A549 (cell line): Measurements from ENCODE around the gene ZSWIM1. TPM values are rescaled to one million over a fixed set of nuclear protein-coding genes. Genes with fewer than 3 reads are reported as not detected.

Experiments used
- ATAC-seq, 2 experiments: fragments of 200-7000 bp in 1 of 2; fragments of >200 bp in 1 of 2; cut with Nextera tagmentation in 1 of 2; cut with Tn5 transposase in 1 of 2; 3 replicates each; pipeline versions ENCODE4 v1.8.0 to v1.9.1; 2018 to 2020; ENCODE audit warnings: mild to moderate bottlenecking in 1 of 2, moderate library complexity in 1 of 2
- CTCF ChIA-PET: fragments of 300-600 bp; sonication (Branson Sonifier 250); formaldehyde crosslinking; extraction: SDS; loops from one replicate; lab custom pipeline; 2021; ENCODE audit warnings: antibody characterized with exemption, inconsistent platforms; lab: Yijun Ruan, JAX
- POLR2A ChIA-PET: fragments of 350-600 bp; formaldehyde crosslinking; extraction: SDS; loops from one replicate; lab custom pipeline; 2021; ENCODE audit warnings: antibody characterized with exemption, inconsistent platforms; lab: Yijun Ruan, JAX
- DNase-seq, 2 experiments: peaks; one replicate each; pipeline versions ENCODE4 v3.0.0 to v3.0.0-alpha.2; 2011 to 2016; ENCODE audit warnings: low read depth in 1 of 2, low spot score in 1 of 2
- FAIRE-seq: peaks from 2 replicates; lab custom pipeline; 2011; peaks lifted over from hg19 to GRCh38; lab: Jason Lieb, UNC
- H3K27ac ChIP-seq, 2 experiments: fragments of >200 bp; sonication (Bioruptor Twin); formaldehyde crosslinking; 3 replicates each; pipeline ENCODE4 v1.5.1; 2016 to 2017
- H3K4me1 ChIP-seq: fragments of >200 bp; sonication (Bioruptor Twin); formaldehyde crosslinking; 3 replicates; pipeline ENCODE4 v1.6.1; 2016
- H3K4me2 ChIP-seq: fragments of >200 bp; sonication (Bioruptor Twin); formaldehyde crosslinking; 3 replicates; pipeline ENCODE4 v1.6.1; 2016
- H3K4me3 ChIP-seq: fragments of >200 bp; sonication (Bioruptor Twin); formaldehyde crosslinking; 3 replicates; pipeline ENCODE4 v1.5.1; 2016
- H3K9me3 ChIP-seq: fragments of >200 bp; sonication (Bioruptor Twin); formaldehyde crosslinking; 3 replicates; pipeline ENCODE4 v1.6.1; 2016
- BCL3 ChIP-seq: fragments of >200 bp; sonication (Bioruptor Twin); formaldehyde crosslinking; IDR thresholded peaks from 3 replicates; pipeline ENCODE4 v1.6.1; 2016
- EHF ChIP-seq: fragments of 250-450 bp; sonication (Bioruptor Pico); IDR thresholded peaks from 2 replicates; pipeline ENCODE4 v1.5.0; 2020; ENCODE audit warnings: mild to moderate bottlenecking
- EP300 ChIP-seq, 2 experiments: fragments of >200 bp; sonication (Bioruptor Twin); formaldehyde crosslinking; IDR thresholded peaks; 2 replicates in 1 of 2; 3 replicates in 1 of 2; pipeline ENCODE4 v1.6.1; 2016 to 2017
- FOSB ChIP-seq: fragments of 250-450 bp; sonication (Bioruptor Pico); IDR thresholded peaks from 2 replicates; pipeline ENCODE4 v1.5.0; 2020; ENCODE audit warnings: mild to moderate bottlenecking, moderate library complexity
- HMGXB4 ChIP-seq: fragments of 250-450 bp; sonication (Bioruptor Pico); IDR thresholded peaks from 2 replicates; pipeline ENCODE4 v1.5.0; 2021; ENCODE audit warnings: mild to moderate bottlenecking, moderate library complexity, borderline replicate concordance
- HOXB13 ChIP-seq: fragments of 250-450 bp; sonication (Bioruptor Pico); IDR thresholded peaks from 2 replicates; pipeline ENCODE4 v1.5.0; 2020; ENCODE audit warnings: low read depth, mild to moderate bottlenecking, moderate library complexity
- KDM1A ChIP-seq: fragments of 200-600 bp; sonication (generic); IDR thresholded peaks from 2 replicates; pipeline ENCODE4 v1.6.1; 2016; ENCODE audit warnings: low read depth, mild to moderate bottlenecking
- KDM5A ChIP-seq: fragments of 200-600 bp; sonication (generic); IDR thresholded peaks from 2 replicates; pipeline ENCODE4 v1.6.1; 2016; ENCODE audit warnings: antibody characterized with exemption, mild to moderate bottlenecking
- MYC ChIP-seq: IDR thresholded peaks from 2 replicates; pipeline ENCODE4 v1.6.1; 2012; ENCODE audit warnings: mild to moderate bottlenecking, inconsistent platforms, low read length, improper control_type of control experiment, borderline replicate concordance
- POLR2A ChIP-seq: IDR thresholded peaks from 2 replicates; pipeline ENCODE4 v1.6.1; 2012; ENCODE audit warnings: mild to moderate bottlenecking, low read length
- RNF2 ChIP-seq: fragments of 200-600 bp; sonication (generic); IDR thresholded peaks from 2 replicates; pipeline ENCODE4 v1.6.1; 2016; ENCODE audit warnings: low read depth, mild to moderate bottlenecking, antibody characterized with exemption, moderate library complexity, borderline replicate concordance
- ZC3H11A ChIP-seq: fragments of 450-650 bp; IDR thresholded peaks from 2 replicates; pipeline ENCODE4 v1.6.1; 2014; ENCODE audit warnings: antibody characterized with exemption, mild to moderate bottlenecking
- ZFP36 ChIP-seq: fragments of 450-650 bp; IDR thresholded peaks from 2 replicates; pipeline ENCODE4 v1.6.1; 2014; ENCODE audit warnings: borderline replicate concordance; ENCODE audit not compliant: partially characterized antibody
- ZSCAN20 ChIP-seq: fragments of 250-450 bp; sonication (Bioruptor Pico); IDR thresholded peaks from 2 replicates; pipeline ENCODE4 v1.8.0; 2022; ENCODE audit warnings: mild to moderate bottlenecking, moderate library complexity
- WGBS: methylation state at CpG from one replicate; pipeline ENCODE4 v1.1.6; 2017; ENCODE audit errors: missing lambda C conversion rate; 5-methylcytosine and 5-hydroxymethylcytosine counted together
- polyA plus RNA-seq, 4 experiments: library from polyadenylated mRNA; depleted of rRNA in 3 of 4; stranded (reverse); fragments of >200 nt; fragmentation: RNase III in 1 of 4; extraction: RNeasy Plus Mini Kit Qiagen cat#74134 plus additional on column Dnase treatment in 1 of 4; gene quantifications; 2 replicates in 3 of 4; 3 replicates in 1 of 4; pipeline ENCODE4 v1.2.3, GENCODE V29; 2011 to 2017
- TF ChIP-seq, protein P1 (sequence below): fragments of >200 bp; sonication (Bioruptor Twin); formaldehyde crosslinking; IDR thresholded peaks from 3 replicates; pipeline ENCODE4 v1.5.1; 2016
- TF ChIP-seq, protein P2 (sequence below): IDR thresholded peaks from 2 replicates; pipeline ENCODE4 v1.6.1; 2012
- TF ChIP-seq, protein P3 (sequence below): IDR thresholded peaks from 2 replicates; pipeline ENCODE4 v1.6.1; 2012

Gene ZSWIM1
- polyA plus RNA-seq, 2 of the 4 experiments (the other 2 are of a cell fraction): 4.7 to 6.6 TPM

DNA sequence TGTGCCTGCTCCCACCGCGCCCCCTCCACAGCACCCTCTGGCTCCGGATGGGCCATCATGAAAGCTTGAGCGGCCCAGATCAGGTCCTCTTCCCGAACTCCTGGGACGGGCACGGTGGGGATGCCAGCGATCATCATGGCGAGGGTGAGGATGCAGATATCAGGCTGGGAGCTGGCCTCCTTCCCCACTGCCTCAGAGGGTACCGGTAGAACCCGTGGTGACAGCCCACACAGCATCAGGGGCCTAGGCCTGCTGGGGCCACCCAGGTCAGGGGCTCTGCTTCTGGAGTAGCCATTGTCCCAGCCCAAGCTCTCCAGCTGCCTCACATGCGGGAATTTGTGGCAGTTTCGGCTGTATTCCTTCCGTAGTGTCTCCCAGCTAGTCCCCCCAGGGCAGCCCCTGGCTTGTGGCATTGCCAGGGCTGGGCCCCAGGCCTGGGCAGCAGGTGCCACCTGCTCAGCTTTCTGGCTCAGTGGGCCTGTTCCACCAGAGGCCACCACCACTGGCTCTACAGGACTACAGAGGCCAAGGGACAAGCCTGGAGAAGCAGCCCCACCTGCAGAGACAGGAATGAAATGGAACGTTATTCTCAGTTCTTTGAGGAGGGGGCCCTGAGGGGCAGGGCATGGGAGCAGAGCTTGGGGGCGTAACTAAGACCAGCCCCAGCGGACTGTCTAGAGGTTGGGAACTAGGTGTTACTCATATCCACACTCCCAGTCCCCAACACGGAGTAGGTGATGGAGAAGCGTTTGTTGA is 5.7 kb downstream of the ZSWIM1 start (continued):
- TF ChIP-seq HMGXB4 (CRISPR knock-in tag) (no peak), KDM5A (no peak), ZSCAN20 (CRISPR knock-in tag) (no peak), ZC3H11A (no peak), HOXB13 (CRISPR knock-in tag) (no peak), KDM1A (no peak), ZFP36 (no peak), EHF (no peak), RNF2 (no peak)

DNA sequence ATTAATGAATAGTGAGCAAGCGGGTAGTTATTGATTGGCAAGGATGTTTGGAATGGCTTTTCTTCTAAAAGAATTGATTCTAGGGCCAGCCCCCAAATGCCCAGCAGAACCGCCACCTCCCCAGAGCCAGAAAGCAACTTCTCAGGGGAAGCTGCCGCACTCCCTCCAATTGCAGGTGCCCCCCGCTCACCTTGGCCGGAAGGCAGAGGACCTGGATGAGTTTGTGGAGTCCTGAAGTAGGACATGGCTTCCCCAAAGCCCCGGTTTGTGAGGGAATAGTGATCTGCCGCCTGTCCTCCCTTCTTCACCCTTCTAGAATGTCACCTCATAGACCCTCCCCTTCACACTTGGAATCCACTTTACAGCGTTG is 6.3 kb downstream of the ZSWIM1 start, which contains the start of gene SPATA25:
SPATA25 (minus strand) TSS at position 277 of the 370 bp plus-strand sequence; CDS start at position 245, 32 bp downstream.
- 93% methylated on average over 8 of the region's 8 CpGs for WGBS
- no peak for FAIRE-seq

DNA sequence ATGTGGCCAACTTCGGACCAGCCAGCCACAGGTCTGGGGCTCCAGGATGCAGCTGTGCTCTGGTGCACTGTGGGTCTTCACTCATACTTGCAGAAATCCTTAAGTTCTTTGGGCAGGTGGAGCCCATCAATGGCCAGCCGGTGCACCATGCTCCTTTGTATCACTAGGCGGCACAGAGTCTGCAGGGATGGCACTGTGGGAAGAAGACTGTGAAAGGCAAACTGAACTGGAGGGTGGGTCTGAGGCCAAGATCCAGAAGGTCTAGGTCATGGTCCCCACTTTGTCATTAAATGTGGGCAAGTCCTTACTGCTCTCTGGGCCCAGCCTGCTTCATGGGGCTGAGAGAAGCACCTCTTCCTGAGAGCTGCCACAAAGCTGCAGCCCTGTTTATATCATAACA is 7.7 kb downstream of the ZSWIM1 start:
- Histone ChIP-seq H3K4me2 (no peak overlapping the region), H3K4me3 (no peak overlapping the region), H3K27ac (no peak overlapping the region), H3K4me1 (peaks cover 23% of the 10 kb centered on the region), H3K9me3 (no peaks in the 10 kb centered on the region)
- FAIRE-seq (no peak), DNase-seq (no peak), ATAC-seq (no peak)
- 83% methylated on average over 3 of the region's 3 CpGs for WGBS
- no peak for TF ChIP-seq EHF
- no peak for TF ChIP-seq FOSB (CRISPR knock-in tag)
- TF ChIP-seq ZFP36: no peak
- TF ChIP-seq, all 56 proteins: peak for 0
- CTCF ChIA-PET: interaction anchor here (0.8 to 1.8 kb wide), 4 partner anchors 11 to 82 kb away, joined by 3 to 7 read pairs (median 5); no protein-coding TSS in a partner anchor
- POLR2A ChIA-PET: interaction anchor here (2.9 to 3.2 kb wide), 2 partner anchors 8 to 46 kb away, joined by 19 to 26 read pairs; partner anchors contain the start of genes PCIF1 and ZSWIM1

More for the DNA sequence above, 6.3 kb downstream of the ZSWIM1 start, which contains the start of gene SPATA25:
- no peak for DNase-seq
- TF ChIP-seq EP300 (IDR thresholded peaks at IDR 0.05) (no peak), KDM1A (no peak), BCL3 (no peak)
- TF ChIP-seq, all 56 proteins: peak for 0
- H3K4me2 ChIP-seq: no peak within 1 kb of the TSS
- ATAC-seq: no peak
- H3K27ac ChIP-seq: no peak within 1 kb of the TSS
- ChIA-PET CTCF (interaction anchor here (1.6 to 1.8 kb wide), 2 partner anchors 84 to 88 kb away, joined by 3 to 7 read pairs; no protein-coding TSS in a partner anchor), POLR2A (no interaction called here)
- no peak within 1 kb of the TSS for H3K4me3 ChIP-seq
- peaks cover 22% of the 10 kb centered on the region for H3K4me1 ChIP-seq
- H3K9me3 ChIP-seq: no peaks in the 10 kb centered on the region

GRCh38 chr20:45890077-45890984 is 9.3 kb downstream of the ZSWIM1 start:
- DNase-seq: peak; percentile 35 to 66
- no peak for TF ChIP-seq MYC
- TF ChIP-seq, protein P1, sequence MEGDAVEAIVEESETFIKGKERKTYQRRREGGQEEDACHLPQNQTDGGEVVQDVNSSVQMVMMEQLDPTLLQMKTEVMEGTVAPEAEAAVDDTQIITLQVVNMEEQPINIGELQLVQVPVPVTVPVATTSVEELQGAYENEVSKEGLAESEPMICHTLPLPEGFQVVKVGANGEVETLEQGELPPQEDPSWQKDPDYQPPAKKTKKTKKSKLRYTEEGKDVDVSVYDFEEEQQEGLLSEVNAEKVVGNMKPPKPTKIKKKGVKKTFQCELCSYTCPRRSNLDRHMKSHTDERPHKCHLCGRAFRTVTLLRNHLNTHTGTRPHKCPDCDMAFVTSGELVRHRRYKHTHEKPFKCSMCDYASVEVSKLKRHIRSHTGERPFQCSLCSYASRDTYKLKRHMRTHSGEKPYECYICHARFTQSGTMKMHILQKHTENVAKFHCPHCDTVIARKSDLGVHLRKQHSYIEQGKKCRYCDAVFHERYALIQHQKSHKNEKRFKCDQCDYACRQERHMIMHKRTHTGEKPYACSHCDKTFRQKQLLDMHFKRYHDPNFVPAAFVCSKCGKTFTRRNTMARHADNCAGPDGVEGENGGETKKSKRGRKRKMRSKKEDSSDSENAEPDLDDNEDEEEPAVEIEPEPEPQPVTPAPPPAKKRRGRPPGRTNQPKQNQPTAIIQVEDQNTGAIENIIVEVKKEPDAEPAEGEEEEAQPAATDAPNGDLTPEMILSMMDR: peak; percentile 20; the same call in 1 of the 3 replicates
- peak; percentile 29 for TF ChIP-seq ZFP36
- TF ChIP-seq, protein P2, sequence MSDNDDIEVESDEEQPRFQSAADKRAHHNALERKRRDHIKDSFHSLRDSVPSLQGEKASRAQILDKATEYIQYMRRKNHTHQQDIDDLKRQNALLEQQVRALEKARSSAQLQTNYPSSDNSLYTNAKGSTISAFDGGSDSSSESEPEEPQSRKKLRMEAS: 0 out of 2 replicates have a peak, but pooled peaks have one; percentile 20
- TF ChIP-seq EP300 (IDR thresholded peaks at IDR 0.05): no peak
- TF ChIP-seq, protein P3, sequence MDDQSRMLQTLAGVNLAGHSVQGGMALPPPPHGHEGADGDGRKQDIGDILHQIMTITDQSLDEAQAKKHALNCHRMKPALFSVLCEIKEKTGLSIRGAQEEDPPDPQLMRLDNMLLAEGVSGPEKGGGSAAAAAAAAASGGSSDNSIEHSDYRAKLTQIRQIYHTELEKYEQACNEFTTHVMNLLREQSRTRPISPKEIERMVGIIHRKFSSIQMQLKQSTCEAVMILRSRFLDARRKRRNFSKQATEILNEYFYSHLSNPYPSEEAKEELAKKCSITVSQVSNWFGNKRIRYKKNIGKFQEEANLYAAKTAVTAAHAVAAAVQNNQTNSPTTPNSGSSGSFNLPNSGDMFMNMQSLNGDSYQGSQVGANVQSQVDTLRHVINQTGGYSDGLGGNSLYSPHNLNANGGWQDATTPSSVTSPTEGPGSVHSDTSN: no peak
- TF ChIP-seq POLR2A: no peak
- TF ChIP-seq, all 56 proteins: peak for 3
- ChIA-PET CTCF (interaction anchor here (0.6 to 2.6 kb wide), 13 partner anchors 8 to 97 kb away, joined by 3 to 12 read pairs (median 3); partner anchors contain the start of genes PCIF1 and ZSWIM1), POLR2A (interaction anchor here (0.7 to 3.2 kb wide), 5 partner anchors 9 to 57 kb away, joined by 3 to 26 read pairs (median 4); partner anchors contain the start of genes PCIF1, SNX21 and ZSWIM1)
- ATAC-seq (peak; percentile 36 to 70; a peak in 4 of 6 replicates), FAIRE-seq (no peak)
- 42% methylated on average over 32 of the region's 79 CpGs for WGBS
- Histone ChIP-seq H3K4me1 (peaks cover 15% of the 10 kb centered on the region), H3K4me2 (peak overlapping the region; percentile 100), H3K9me3 (no peaks in the 10 kb centered on the region), H3K4me3 (peak overlapping the region; percentile 96), H3K27ac (peak overlapping the region; percentile 90 to 99)
